HEK293 (cell line): ENCODE results near the gene KIAA0825.

Experiments used
- BCL11A ChIP-seq: fragments of 450-650 bp; formaldehyde crosslinking; IDR thresholded peaks from 2 replicates; pipeline ENCODE4 v1.5.1; 2016; ENCODE audit warnings: low read depth, missing biosample characterization, missing genetic modification characterization
- SP2 ChIP-seq: fragments of 450-650 bp; formaldehyde crosslinking; IDR thresholded peaks from 2 replicates; pipeline ENCODE4 v1.5.1; 2016; ENCODE audit warnings: missing biosample characterization, missing genetic modification characterization
- TF ChIP-seq, protein P1 (sequence below): fragments of 450-650 bp; formaldehyde crosslinking; IDR thresholded peaks from 2 replicates; pipeline ENCODE4 v1.5.1; 2016; ENCODE audit warnings: missing biosample characterization, missing genetic modification characterization

GRCh38 chr5:94353605-94354004 is 264.8 kb downstream of the KIAA0825 start:
- TF ChIP-seq SP2 (no peak), BCL11A (tag by site-specific recombination) (no peak)
- TF ChIP-seq, protein P1, sequence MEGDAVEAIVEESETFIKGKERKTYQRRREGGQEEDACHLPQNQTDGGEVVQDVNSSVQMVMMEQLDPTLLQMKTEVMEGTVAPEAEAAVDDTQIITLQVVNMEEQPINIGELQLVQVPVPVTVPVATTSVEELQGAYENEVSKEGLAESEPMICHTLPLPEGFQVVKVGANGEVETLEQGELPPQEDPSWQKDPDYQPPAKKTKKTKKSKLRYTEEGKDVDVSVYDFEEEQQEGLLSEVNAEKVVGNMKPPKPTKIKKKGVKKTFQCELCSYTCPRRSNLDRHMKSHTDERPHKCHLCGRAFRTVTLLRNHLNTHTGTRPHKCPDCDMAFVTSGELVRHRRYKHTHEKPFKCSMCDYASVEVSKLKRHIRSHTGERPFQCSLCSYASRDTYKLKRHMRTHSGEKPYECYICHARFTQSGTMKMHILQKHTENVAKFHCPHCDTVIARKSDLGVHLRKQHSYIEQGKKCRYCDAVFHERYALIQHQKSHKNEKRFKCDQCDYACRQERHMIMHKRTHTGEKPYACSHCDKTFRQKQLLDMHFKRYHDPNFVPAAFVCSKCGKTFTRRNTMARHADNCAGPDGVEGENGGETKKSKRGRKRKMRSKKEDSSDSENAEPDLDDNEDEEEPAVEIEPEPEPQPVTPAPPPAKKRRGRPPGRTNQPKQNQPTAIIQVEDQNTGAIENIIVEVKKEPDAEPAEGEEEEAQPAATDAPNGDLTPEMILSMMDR: no peak
